Gastroesophageal sphincter (tissue), 4 donors: ENCODE results near the gene CEP44. TPM values are rescaled to one million over a fixed set of nuclear protein-coding genes. Genes with fewer than 3 reads are reported as not detected.

Experiments used
- ATAC-seq: fragments of 150-250 bp; one replicate; pipeline ENCODE4 v1.9.1; 2016; ENCODE audit warnings: mild to moderate bottlenecking, moderate library complexity
- H3K27ac ChIP-seq, 4 donors: fragments of 200-600 bp; sonication (generic) in 3 of 4; 1 replicate in 3 of 4; 2 replicates in 1 of 4; pipeline ENCODE4 v1.5.1; 2016 to 2019
- H3K27me3 ChIP-seq: fragments of 200-600 bp; sonication (generic); one replicate; pipeline ENCODE4 v1.5.1; 2019
- H3K36me3 ChIP-seq, 2 donors: fragments of 200-600 bp; sonication (generic); one replicate each; pipeline ENCODE4 v1.5.1; 2019; ENCODE audit warnings: control low read depth in 1 of 2
- H3K4me1 ChIP-seq, 3 donors: fragments of 200-600 bp; sonication (generic); 1 replicate in 2 of 3; 2 replicates in 1 of 3; pipeline ENCODE4 v1.5.1; 2016 to 2019; ENCODE audit warnings: control low read depth in 2 of 3
- H3K4me3 ChIP-seq, 2 donors: fragments of 200-600 bp; sonication (generic); one replicate each; pipeline ENCODE4 v1.5.1; 2019; ENCODE audit warnings: mild to moderate bottlenecking in 1 of 2, moderate library complexity in 1 of 2
- H3K9me3 ChIP-seq, 3 donors: fragments of 200-600 bp; sonication (generic); one replicate each; pipeline ENCODE4 v1.5.1; 2017 to 2019; ENCODE audit warnings: control low read depth in 2 of 3
- CTCF ChIP-seq, 4 experiments: fragments of 200-600 bp in 2 of 4; fragments of 450-650 bp in 2 of 4; sonication (generic) in 1 of 4; IDR thresholded peaks; one replicate each; pipeline ENCODE4 v1.5.1; 2017 to 2019; ENCODE audit warnings: antibody characterized with exemption in 4 of 4, mild to moderate bottlenecking in 2 of 4, moderate library complexity in 2 of 4
- EP300 ChIP-seq: sonication (generic); formaldehyde crosslinking; IDR thresholded peaks from one replicate; pipeline ENCODE4 v1.6.1; 2017; ENCODE audit warnings: antibody characterized with exemption, mild to moderate bottlenecking
- POLR2A ChIP-seq, 2 donors: fragments of 450-650 bp; IDR thresholded peaks; one replicate each; pipeline ENCODE4 v1.6.1; 2017; ENCODE audit warnings: antibody characterized with exemption in 2 of 2, mild to moderate bottlenecking in 2 of 2, moderate library complexity in 1 of 2
- POLR2AphosphoS5 ChIP-seq: sonication (generic); formaldehyde crosslinking; IDR thresholded peaks from one replicate; pipeline ENCODE4 v1.6.1; 2017; ENCODE audit warnings: antibody characterized with exemption
- WGBS, 2 donors: methylation state at CpG; one replicate each; pipeline ENCODE4 v1.1.5; 2018; ENCODE audit warnings: low coverage in 1 of 2; 5-methylcytosine and 5-hydroxymethylcytosine counted together
- total RNA-seq, 4 donors: library from RNA; depleted of rRNA; stranded (reverse); fragments of >200 nt; gene quantifications; one replicate each; pipeline ENCODE4 v1.1.0, GENCODE V29; 2016

Gene CEP44, protein sequence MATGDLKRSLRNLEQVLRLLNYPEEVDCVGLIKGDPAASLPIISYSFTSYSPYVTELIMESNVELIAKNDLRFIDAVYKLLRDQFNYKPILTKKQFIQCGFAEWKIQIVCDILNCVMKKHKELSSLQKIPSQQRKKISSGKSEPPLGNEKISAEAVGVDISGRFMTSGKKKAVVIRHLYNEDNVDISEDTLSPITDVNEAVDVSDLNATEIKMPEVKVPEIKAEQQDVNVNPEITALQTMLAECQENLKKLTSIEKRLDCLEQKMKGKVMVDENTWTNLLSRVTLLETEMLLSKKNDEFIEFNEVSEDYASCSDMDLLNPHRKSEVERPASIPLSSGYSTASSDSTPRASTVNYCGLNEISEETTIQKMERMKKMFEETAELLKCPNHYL
- 10 to 100 TPM in 3 of 4 donors, 1 to 10 TPM in 1; 9.5 to 19.0 (median 13.5) TPM for total RNA-seq

GRCh38 chr4:174283507-174284471 lies at the start of gene CEP44, which contains the start of gene FBXO8:
Gene CEP44, plus strand, starts transcription at chr4:174283911. Its CDS starts 15,211 bp downstream, at chr4:174299122.
Gene FBXO8, minus strand, starts transcription at chr4:174283667. Its CDS starts 20,575 bp downstream, at chr4:174263092.
- Histone ChIP-seq H3K36me3 (peaks cover 0 to 3% of the 10 kb centered on the region in 2 donors), H3K4me3 (peak within 1 kb of the TSS; percentile 65 to 99), H3K27ac (peak within 1 kb of the TSS; percentile 92 to 99 (median 96)), H3K9me3 (no peaks in the 10 kb centered on the region), H3K4me1 (peaks cover 10 to 54% (median 13%) of the 10 kb centered on the region in 3 donors), H3K27me3 (no peaks in the 10 kb centered on the region)
- 0% methylated on average over 10 to 22 of the region's 52 CpGs for WGBS, 2 donors
- peak; percentile 82 for ATAC-seq
- peak in 2 of 4 experiments; percentile 4 to 12 for TF ChIP-seq CTCF (IDR thresholded peaks at IDR 0.05)
- TF ChIP-seq EP300 = no peak
- peak; percentile 8 to 26 for TF ChIP-seq POLR2A (IDR thresholded peaks at IDR 0.05)

DNA sequence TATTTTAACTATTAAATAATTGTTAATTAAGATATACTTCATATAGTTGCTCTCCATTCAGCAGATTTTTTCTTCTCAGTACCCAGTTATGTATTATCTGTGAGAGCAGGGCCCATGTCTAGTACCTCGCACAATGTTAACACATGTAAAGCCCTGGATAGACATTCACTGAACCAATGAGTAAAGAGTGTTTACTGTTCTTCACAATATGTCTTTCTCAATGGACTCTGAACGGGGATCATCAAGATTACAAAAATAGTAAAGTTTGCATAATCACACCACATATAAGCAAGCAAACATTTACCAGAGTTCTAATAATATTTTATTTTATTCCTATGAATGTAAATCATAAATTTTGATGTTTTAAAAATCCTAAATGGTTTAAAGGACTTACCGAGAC lies 47.4 kb upstream of the CEP44 start:
- peaks cover 0 to 55% of the 10 kb centered on the region in 2 donors for H3K36me3 ChIP-seq
- no peaks in the 10 kb centered on the region for H3K9me3 ChIP-seq
- H3K4me1 ChIP-seq = no peaks in the 10 kb centered on the region
- no peak overlapping the region for H3K4me3 ChIP-seq
- 71 to 100% methylated on average over 3 of the region's 3 CpGs for WGBS, 2 donors
- no peak overlapping the region for H3K27ac ChIP-seq
- no peak for ATAC-seq
- TF ChIP-seq POLR2A (IDR thresholded peaks at IDR 0.05) (no peak), CTCF (IDR thresholded peaks at IDR 0.05) (no peak), POLR2AphosphoS5 (no peak), EP300 (no peak)
- no peaks in the 10 kb centered on the region for H3K27me3 ChIP-seq

DNA sequence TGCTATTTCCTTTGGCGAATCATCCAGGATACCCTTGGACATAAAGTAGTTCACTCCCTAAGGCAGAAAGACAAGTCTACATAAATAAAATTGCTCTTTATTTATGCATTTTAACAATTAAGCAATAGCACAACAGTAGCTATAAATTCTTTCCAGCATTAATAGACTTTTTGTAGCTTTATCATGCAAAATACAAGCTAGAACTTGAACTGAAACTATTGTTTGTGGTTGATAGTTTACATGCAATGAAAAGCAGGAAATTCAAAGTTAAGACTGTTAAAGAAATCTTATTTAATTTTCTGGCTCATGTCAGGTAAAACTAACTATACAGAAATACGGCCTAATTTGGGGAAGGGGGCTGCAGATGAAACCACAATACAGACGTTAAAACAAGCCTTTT lies 42.5 kb upstream of the CEP44 start:
- Histone ChIP-seq H3K36me3 (peaks cover 0 to 37% of the 10 kb centered on the region in 2 donors), H3K9me3 (no peaks in the 10 kb centered on the region), H3K27ac (no peak overlapping the region), H3K4me3 (no peak overlapping the region), H3K4me1 (no peaks in the 10 kb centered on the region), H3K27me3 (no peaks in the 10 kb centered on the region)
- no peak for ATAC-seq
- 86% methylated on average over 3 of the region's 3 CpGs for WGBS, 2 donors
- TF ChIP-seq CTCF (IDR thresholded peaks at IDR 0.05) (no peak), POLR2A (IDR thresholded peaks at IDR 0.05) (no peak), POLR2AphosphoS5 (no peak), EP300 (no peak)

- Histone ChIP-seq H3K27ac (no peak overlapping the region), H3K9me3 (no peaks in the 10 kb centered on the region), H3K36me3 (peaks cover 0 to 18% of the 10 kb centered on the region in 2 donors), H3K4me3 (no peak overlapping the region), H3K4me1 (peaks cover 0 to 10% (median 0%) of the 10 kb centered on the region in 3 donors), H3K27me3 (no peaks in the 10 kb centered on the region)
- no peak for ATAC-seq
- WGBS, 2 donors = 77 to 87% methylated on average over 1 of the region's 1 CpG
- no peak for TF ChIP-seq CTCF (IDR thresholded peaks at IDR 0.05)
- TF ChIP-seq POLR2AphosphoS5 = no peak
- TF ChIP-seq POLR2A (IDR thresholded peaks at IDR 0.05) = no peak
- no peak for TF ChIP-seq EP300
Measured at GRCh38 chr4:174244441-174244840, 39.3 kb upstream of the CEP44 start.
